HG02571 (cell line): ENCODE results near the gene SPOCK1.

Source experiments
- ATAC-seq: cut with Tn5 transposase; IDR thresholded peaks from one replicate; pipeline ENCODE4 v1.9.1; 2021; ENCODE audit warnings: mild to moderate bottlenecking, moderate library complexity; ENCODE audit not compliant: unreplicated experiment

Gene SPOCK1

DNA sequence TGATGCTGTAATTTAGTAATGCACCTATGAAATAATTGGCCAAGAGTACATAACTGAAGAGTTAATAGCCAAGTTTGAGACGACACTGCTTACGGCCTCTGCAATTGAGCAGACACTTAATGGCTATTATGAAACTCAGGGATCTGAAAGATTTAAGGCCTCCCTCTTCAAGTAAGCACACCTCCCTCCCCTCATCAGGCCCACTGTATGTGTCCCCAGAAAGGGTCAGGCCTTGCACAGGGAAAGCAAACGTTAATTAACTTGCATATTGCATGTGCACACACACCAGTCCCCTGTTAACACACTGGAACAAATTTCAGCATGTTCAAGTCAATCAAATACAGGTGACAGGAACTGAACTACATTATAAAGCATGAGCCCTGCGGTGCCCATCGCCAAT lies 163.6 kb downstream of the SPOCK1 start:
- no peak for ATAC-seq

DNA sequence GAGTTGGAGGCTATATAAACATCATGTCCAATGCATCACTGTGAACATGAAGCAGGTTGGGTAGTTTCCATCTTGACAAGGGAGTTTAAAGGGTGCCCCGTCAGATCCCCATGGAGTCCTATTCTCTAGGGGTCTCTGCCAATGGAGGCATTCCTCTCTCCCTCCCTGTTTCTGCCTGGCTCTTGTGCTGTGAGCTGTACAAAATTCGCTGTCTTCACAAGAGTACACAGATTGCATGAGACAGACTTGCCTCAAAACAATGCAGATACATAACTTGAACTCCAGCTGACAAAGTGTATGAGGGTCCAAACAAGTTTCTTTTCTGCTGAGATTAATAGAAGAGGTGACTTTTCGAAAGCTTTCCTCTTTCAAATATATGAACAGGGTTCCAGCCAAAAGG lies 165.2 kb downstream of the SPOCK1 start:
- no peak for ATAC-seq

DNA sequence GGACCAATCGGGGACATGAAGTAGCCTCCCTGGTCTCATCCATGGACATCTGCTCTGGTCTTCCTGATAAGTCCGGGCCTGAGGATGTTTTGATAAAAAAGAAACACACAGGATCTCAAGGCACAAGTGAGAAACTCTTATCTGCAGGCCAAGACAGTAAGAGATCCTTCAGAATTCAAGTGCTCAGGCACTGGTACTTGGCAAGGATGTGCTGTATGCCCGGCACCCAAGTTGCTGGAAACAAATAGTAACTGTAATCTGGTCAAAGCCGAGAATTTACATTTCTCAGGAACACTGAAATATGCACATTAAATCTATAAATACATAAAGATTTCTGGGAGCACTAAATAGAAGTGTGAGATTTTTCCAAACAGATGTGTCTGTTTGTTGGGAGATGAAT lies 165.7 kb downstream of the SPOCK1 start:
- no peak for ATAC-seq

DNA sequence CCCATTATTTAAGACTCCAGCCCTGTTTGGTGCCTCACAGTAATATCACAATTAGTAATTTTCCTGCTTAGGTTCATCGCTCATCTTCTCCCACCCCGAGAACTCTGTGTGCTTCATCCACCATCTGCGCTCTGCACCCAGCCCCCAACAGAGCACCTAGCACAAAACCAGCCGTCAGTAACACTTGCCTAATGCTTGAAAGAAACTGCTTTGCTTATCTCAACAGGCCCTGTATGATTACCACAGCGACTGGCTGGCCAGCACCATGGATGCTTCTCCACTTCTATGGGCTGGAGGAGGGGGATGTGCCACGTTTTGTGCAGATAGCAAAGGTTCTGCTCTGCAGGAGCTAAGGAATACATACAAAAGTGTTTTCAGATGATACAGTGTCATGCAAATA lies 166.8 kb downstream of the SPOCK1 start:
- ATAC-seq = no peak

DNA sequence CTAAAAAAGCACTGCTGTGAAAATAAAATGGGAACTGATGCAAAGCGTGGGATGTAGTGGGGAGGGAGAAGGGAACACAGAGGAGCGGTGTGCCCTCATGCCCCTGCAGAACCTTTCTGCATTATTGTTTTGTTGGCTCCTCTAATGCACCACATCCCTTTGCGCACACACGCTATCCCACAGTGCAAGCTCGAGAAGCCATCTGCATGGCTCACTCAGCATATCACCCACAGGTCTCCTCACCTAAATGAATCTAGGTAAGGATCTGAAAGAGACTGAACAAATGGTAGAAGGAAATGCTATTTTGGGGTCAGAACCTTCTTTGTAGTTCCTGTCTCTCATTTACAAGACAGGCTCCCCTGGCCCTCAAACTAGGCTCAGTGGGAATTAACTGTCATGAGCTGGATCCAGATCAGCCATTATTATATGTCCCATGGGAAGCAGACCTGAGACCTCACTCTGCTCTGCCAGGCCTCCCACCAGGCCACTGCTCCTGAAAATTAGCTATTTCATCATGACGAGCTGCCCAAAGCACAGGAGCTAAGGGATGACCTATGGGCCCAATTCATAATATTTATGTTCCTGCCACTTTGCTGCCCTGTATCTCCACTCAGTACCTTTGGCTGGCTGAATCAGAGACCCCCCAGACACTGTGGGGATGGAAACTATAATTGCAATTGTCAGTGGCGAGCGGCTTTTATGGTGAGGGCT lies 169.4 kb downstream of the SPOCK1 start:
- no peak for ATAC-seq

DNA sequence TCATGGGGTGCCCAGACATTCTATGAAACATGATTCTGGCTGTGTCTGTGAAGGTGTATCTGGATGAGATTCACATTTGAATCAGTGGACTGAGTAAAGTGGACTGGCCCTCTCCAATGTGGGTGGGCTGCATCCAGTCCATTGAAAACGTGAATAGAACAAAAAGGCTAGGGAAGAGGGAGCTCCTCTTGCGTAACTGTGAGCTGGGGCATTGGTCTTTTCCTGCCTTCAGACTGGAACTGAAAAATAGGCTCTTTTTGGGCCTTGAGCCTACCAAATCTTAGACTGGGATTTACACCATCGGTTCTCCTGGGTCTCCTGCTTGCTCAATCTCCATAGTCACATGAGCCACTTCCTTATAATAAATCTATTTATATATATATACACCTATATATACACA lies 170.1 kb downstream of the SPOCK1 start:
- no peak for ATAC-seq

DNA sequence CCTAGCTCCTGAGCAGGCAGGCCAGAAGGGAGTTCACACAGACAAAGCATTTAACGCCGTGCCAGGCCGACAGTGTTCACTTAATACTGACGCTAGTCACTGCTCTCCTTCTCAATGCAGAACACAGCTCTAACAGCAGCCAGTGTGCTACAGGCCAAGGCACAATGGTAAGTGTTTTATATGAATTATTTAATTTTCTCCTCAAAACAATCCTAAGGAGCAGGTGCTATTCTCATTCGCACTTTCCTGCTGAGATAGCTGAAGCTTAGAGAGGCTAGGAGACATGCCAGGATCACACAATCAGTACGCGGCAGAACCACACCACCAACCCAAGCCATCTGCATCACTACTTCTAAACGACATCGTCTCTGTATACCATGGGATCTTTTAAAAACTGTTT lies 170.7 kb downstream of the SPOCK1 start:
- no peak for ATAC-seq

DNA sequence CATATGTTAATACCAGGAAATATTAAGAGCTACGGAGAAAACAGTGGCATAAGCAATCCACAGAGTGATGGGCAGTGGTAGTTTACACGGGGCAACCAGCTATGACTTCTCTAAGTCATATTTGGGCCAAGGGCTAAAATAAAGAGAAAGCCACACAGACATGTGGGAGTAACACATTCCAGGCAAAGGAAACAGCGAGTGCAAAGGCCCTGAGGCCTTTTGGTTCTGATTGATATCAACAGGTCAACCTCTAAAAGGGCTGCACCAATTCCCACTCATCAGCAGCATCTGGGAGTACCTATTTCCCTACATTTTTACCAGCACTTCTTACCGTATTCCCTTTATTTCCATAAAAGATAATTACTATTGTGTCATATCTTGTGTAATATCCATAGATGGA lies 173.4 kb downstream of the SPOCK1 start:
- no peak for ATAC-seq

DNA sequence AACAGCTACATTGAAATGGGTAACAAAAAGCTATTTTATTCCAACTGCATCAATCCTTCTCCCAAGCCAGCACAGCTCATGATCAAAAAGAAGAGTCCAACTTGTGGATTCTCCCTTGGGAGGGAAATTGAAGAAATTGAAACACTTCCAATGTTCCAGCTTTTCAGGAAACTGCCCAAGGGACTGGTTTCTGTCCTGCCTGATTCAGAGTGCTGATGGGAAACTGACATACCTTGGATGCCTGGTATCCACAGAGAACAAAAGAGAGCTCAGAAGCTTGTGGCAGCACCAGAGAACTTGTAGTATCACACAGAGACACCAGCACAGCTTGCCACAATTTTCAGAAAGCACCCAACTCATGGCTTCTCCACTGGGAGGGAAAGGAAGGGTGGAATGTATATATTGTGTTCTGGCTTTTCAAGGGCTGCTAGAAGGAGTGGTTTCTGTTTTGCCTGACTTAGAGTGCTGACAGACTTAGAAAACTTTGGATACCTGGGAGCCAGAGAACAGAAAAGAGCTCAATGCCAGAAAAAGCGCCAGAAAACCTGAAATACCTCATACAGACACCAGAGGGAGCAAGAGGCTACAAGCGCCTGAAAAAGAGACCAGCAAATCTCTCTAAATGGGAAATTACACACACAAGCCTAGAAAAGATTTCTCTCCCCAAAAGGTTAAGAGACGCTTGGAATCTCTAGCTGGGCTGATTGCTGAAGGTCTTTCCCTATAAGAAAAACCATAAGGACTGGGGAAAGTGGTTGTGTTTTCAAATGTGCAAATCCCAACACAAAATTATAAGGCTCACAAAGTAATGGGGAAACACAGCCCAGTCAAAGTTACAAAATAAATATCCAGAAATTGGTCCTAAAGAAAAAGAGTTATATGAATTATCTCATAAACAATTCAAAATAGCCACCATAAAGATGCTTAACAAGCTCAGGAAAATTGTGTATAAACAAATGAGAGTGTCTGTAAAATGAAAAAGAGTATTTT lies 178.8 kb downstream of the SPOCK1 start:
- ATAC-seq = no peak

DNA sequence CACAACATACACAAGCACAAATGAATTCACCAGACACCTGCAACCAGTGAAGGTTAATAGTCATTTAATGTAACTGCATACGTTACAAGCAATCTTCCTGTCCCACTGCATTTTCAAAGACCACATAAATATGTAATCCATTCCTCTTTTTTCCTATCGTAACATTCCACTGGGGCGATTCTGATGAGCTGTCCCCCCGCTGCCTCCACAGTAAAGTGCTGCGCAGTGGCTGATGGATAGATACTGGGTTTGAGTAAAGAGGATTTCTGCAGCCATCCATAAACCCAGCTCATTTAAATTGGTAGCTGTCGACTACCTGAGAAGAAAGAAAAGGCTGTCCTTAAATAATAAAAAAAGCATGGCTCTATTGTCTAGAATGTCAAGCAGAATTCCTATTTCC lies 181.1 kb downstream of the SPOCK1 start:
- ATAC-seq = no peak

DNA sequence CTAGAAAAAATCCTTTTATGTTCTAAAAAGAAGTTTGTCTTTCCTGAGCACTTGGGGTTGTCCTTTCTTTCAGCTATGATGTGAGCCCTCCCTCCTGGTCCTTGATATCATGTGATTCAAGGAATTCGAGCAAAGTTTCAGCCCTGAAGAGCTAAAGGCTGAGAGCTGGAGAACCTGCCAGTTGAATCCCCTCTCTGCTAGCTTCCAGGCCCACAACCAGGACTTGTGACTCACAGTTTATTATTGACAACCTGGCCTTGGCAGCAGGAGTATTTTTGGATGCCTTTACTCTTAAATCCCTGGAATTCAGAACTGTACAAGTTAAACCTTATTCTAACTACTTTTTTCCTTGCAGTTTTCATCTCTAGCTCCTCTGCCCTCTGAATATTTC lies 182.8 kb downstream of the SPOCK1 start:
- ATAC-seq = no peak

DNA sequence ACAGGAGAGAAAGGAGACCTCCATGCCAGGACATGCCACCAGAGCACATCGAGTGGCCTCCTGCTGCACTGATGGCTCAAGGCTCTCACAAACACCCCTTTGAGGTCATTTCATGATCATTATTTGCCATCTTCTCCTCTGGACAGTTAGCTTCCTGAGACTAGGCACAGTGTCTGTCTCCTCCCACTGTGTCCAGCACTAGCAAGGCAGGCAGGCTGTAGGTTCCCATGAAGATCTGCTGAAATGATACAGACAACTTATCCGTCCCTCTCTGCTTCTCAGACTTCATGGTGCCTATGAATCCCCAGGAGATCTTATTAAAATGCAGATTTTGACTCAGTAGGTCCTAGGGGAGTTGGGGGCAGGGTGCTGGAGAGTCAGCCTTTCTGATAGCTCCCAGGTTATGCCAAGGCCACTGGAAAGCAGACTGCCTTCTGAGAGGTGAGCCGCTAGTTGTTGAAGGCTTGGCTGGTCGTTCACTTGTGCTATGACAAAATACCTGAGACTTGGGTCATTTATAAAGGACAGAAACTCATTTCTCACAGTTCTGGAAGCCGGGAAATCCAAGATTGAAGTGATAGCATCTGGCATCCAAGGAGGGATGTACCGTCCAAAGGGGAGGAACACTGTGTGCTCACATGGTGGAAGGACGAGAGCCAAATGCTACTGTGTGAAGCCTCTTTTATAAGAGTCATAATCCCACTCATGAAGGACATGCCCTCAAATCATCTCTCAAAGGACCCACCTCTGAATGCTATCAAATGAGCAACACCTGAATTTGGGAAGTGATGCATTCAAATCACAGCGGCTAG lies 183.4 kb downstream of the SPOCK1 start:
- ATAC-seq = no peak

DNA sequence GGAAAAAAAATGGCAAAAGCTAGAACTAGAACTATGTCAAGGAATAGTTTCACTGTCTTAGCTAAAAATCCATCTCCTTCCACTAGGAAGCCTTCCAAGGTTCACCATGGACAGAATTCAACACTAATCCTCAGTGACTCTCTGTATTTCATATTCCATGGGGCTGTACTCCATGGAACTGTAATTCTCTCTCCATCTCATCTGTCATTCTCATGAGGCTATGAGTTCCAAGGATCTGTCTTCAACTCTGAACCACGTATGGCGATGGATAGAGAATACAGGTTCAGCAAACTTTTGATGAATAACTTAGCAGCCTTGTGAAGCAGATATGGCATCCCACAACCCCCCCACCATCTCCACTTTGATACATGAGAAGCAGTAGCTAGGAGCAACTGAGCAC lies 184.0 kb downstream of the SPOCK1 start:
- no peak for ATAC-seq

DNA sequence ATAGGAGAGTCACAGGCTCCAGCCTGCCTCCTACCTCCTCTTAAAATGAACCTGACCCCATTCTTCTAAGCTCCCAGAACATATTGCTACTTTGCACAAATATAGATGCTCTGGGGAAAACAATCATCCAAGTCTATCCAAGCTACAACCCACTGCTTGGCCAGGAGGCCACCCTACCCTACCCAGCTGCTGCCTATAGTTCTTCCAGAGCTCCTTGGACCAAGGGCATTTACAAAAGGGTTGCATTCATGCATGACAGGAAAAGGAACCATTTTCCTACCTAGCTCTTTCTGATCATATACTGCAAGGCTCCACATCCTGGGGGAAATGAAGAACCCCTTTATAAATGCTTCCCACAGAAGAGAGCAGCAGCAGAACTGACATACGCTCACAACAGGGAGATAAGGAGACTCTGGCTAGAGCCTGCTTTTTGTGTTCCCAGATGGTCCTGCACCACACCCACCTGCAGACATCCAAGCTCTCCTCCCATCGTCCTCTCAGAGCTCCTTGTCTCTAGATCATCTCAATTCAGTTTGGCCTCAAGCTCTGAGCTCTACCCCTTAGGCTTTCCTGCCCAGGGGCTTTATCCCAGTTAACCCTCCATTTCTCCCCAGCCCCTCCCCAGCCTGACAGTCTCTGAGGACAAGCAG lies 185.5 kb downstream of the SPOCK1 start:
- ATAC-seq = no peak

DNA sequence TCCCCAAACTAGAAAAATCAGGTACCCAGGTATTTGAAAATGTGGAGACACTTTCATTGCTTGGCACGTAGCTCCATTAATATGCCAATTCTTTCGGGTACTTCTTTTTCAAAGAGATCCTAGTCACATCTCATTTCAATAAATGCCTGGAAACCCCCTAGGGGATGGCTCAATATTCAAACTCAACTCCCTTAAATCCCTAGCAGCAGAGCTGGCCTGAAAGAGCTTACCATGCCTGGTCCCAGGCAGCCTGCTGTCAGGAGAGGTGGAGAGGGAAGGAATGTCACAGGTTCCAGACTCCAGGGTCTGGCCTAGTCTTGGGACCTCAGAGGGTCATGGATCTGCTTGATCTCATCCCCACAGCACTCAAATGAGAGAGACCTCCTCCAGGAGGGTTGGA lies 187.1 kb downstream of the SPOCK1 start:
- no peak for ATAC-seq

DNA sequence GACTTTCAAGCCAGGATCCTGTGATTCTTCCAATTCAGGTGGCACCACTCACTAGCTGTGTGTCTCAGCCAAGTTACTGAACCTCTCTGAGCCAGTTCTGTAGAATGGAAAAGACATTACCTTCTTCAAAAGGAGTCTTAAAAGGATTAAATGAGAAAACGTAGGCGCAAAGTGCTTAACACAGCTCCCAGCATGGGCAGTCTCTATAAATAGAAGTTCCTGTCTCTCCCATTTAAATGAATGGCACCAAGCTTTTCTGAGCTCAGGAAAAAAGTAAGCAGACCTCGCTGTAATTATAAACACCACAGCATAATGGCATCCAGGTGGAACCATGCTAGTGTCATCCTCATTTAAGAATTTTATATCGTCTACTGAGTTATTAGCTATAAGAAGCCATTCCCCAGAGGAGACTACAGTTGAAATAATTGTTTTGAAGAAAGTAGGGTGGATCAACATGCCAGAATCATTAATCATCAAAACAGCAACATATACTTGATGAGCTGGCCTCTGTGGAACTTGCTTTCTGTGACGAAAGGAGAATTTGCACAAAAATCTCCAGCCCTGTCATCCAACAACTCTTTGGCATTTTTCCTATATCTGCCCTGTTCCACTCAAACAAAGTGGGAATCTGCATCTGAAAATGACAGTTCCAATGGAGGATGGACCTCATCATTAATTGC lies 188.9 kb downstream of the SPOCK1 start:
- no peak for ATAC-seq

DNA sequence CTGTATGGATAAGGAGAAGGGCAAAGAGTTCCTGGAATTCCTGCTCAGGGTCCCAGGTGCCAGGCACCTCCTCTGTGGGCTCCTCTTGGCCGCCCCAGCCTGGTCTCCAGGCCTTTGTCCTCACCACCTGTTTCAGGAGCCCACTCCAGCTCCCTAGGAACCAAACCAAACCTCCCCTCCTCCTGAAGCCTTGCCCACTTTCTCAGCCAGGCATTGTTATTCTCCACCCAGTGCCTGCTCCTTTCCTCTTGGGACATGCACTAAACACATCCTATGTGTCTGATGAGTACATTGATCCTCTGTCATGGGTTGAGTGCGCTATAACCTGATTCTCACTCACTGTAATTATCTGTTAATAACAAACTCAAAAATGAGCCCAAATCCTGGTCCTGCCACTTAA lies 189.8 kb downstream of the SPOCK1 start:
- ATAC-seq = no peak

DNA sequence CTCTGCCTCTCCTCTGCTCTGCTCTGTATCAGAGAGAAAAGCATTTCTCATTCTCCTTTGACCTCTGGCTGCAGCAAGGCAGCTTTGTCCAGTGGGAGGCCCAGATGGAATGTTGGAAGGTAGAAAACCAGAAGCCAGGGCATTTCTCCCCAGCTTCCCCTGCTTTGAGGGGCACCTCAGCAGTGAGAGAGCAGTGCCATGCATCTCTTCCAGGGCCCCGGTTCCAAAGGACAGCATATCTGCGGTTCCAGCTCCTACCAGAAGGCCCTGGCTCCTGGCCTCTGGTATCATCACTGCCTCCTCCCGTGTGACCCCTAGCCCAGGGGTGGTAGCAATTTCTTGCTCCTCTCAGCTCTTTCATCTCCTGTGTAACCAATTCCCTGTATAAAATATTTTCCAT lies 190.8 kb downstream of the SPOCK1 start:
- no peak for ATAC-seq

DNA sequence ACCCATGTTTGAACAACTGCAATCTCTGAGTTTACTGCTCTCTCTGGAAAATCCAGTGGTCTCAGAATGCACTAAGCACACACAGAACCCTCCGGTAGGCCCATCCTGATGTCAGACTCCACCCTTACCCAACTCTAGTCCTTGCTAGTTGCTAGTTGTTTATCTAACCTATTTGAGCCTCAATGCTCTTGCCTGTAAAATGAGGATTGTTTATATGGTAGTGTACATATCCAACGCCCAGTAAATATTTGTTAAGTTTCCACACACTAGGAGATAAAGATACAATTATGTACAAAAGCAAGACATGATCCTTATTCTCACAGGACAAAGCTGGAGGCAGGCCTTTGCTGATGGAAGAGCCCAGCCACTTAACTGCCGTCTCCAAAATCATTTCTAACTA lies 192.2 kb downstream of the SPOCK1 start:
- ATAC-seq = no peak

DNA sequence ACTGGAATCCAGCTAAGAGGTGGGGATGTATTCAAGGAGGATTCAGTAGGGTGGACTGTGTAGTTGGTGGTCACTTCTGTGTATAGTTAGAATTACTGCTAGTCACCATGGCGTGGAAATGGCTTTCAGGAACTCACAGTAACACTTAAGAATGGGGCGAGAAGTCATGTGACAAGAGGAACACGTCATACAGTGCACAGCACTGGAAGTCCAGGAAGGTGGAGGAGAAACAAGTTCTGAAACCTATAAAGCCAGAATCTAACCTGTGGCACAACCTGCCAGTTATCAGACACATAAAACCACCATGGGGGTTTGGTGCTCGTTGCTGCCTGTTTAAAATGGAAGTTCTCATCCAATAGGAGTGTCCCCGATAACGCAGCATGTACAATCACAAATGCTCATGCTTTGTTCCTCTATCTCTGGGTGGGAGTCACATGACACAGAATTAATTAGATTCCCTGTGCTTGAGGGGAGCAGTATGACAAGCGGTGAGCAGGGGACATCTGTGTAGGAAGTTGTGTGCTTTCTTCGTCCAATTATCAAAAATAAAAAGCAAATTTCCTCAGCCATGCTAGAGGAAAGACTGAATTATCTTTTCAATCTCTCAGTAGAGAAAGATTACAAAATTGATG lies 193.0 kb downstream of the SPOCK1 start:
- no peak for ATAC-seq
